Fibroblast of mammary gland (primary cell): ENCODE data around the gene NEGR1.

Experiments
- DNase-seq: peaks from one replicate; pipeline ENCODE4 v3.0.0-alpha.2; 2010; ENCODE audit warnings: low read depth
- H3K4me3 ChIP-seq: 2 replicates; pipeline ENCODE4 v1.5.1; 2011; ENCODE audit warnings: low read depth, mild to moderate bottlenecking, low read length, moderate library complexity; ENCODE audit not compliant: control insufficient read depth
- TF ChIP-seq, protein P1 (sequence below): conservative IDR thresholded peaks from 2 replicates; pipeline ENCODE4 v1.5.1; 2011; ENCODE audit warnings: low read depth, low read length, inconsistent platforms; ENCODE audit not compliant: control insufficient read depth, insufficient read depth

NEGR1 gene

DNA sequence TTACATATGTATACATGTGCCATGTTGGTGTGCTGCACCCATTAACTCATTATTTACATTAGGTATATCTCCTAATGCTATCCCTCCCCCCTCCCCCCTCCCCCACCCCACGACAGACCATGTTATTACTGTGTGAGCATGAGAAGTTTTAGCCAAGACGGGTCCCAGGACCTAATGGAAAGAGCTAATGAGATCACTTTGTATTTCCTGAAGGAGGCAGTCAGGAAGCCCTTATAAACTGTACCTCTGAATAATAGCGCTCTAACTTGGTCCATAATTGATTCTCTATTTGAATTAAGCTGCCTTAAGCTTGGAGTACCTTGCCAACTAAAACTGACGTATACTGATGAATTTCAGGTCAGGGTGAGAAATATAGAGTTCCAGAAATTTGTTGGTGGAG, 4.1 kb upstream of the NEGR1 start:
- TF ChIP-seq, protein P1, sequence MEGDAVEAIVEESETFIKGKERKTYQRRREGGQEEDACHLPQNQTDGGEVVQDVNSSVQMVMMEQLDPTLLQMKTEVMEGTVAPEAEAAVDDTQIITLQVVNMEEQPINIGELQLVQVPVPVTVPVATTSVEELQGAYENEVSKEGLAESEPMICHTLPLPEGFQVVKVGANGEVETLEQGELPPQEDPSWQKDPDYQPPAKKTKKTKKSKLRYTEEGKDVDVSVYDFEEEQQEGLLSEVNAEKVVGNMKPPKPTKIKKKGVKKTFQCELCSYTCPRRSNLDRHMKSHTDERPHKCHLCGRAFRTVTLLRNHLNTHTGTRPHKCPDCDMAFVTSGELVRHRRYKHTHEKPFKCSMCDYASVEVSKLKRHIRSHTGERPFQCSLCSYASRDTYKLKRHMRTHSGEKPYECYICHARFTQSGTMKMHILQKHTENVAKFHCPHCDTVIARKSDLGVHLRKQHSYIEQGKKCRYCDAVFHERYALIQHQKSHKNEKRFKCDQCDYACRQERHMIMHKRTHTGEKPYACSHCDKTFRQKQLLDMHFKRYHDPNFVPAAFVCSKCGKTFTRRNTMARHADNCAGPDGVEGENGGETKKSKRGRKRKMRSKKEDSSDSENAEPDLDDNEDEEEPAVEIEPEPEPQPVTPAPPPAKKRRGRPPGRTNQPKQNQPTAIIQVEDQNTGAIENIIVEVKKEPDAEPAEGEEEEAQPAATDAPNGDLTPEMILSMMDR, result no peak
- H3K4me3 ChIP-seq, result no peak overlapping the region
- no peak for DNase-seq

DNA sequence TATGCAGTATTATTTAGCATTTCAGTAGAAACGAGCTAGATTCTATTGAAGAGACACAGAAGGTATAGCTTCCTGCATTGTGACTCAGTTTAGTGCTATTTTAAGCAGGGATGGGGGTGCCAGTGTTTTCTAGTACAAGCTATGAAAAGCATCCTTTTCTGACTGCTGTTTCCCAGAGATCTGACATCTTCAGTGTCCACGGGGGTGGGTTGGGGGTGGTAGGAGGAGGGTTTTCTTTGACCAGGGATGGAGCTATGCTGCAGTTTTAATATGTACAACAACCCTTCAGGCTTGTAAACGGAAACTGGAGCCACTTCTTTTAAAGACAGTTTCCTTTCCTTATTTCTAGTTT, 2.7 kb upstream of the NEGR1 start:
- TF ChIP-seq, protein P1, result no peak
- no peak for DNase-seq
- H3K4me3 ChIP-seq, result peak overlapping the region; percentile 86

DNA sequence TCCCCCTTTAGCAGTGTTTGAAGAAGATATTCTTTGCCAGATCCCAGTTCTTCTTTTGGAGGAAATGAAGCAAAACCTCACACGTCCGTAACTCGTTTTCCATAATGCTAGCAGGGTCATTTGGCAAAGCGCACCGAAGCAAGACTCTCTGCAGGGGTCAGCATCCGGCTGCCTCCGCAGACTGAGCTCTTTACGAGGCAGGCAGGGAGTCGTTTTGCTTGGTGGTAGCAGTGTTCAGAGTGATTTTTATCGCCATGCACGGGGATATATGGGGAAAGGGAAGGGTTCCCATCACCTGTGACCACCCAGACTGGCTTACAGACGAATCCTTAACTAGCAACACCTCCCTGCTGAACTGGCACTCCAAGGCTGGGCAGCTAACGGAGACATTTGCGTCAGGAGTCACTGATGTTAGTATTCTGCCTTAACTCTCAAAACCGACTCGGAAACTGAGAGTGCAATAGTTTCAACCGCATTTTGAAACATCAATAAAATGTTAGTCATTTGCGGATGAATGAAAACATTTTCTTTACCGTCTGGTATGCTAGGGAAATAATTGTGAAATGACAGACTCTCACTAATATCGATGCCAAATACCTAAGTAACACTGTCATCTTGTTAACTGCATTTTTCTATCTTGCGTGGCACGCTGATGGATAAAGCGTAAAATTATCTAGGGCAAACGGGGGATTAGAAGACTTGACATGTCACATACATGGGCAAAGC, 2.2 kb upstream of the NEGR1 start:
- TF ChIP-seq, protein P1, result no peak
- peak; percentile 95 for DNase-seq
- H3K4me3 ChIP-seq, result peak overlapping the region; percentile 86

DNA sequence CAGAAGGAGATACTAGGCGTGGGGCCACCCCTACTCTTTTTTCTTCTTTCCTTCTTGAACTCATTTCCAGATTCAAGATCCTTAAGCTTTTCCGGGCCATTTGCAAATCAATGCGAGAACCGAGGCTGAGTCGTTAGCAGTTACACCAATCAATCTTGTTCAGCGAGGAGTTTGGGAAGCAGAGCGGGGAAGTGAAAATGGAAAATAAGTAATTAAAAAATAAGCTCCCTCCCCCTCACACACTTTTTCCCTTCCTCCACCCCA, 1.7 kb upstream of the NEGR1 start:
- H3K4me3 ChIP-seq, result peak overlapping the region; percentile 86
- peak; percentile 48 for DNase-seq
- TF ChIP-seq, protein P1, result no peak

DNA sequence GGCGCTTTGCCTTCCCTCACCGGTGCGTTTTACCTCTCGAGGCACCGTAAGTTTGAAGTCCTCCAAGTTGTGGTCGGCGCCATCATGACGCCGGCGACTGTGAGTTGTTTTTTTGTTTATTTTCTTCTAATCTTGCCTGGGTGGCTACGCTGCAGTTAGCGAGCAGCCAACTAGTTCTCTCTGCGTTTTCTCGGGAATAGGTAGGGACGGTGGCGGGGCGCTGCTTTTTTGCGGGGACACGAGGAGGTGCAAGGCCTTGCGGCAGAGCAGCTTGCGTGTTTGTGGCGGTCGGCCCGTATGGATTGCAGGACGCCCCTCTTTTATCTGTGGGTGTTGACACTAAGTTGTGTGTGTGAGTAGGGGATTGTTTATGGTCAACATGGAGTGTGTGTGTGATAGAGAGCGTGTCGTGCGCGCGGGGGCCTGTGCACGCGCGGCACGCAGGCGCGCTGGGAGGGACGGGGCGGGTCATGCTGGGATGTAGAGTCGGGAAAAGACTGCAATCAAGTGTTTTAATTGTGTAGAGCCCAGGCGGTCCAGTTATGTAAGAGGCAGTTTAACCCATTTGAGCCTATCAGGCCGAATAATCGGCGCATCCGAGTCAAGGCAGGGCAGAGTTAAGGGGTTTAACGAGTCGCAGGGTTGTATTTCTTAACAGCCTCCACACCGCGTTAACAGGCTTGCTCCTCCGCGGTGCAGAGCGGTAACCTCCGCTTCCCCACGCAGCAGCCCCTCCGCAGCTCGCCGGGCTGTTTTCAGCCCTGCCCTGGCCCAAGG, 1.2 kb upstream of the NEGR1 start:
- peak; percentile 61 for DNase-seq
- TF ChIP-seq, protein P1, result no peak
- H3K4me3 ChIP-seq, result peak overlapping the region; percentile 86

DNA sequence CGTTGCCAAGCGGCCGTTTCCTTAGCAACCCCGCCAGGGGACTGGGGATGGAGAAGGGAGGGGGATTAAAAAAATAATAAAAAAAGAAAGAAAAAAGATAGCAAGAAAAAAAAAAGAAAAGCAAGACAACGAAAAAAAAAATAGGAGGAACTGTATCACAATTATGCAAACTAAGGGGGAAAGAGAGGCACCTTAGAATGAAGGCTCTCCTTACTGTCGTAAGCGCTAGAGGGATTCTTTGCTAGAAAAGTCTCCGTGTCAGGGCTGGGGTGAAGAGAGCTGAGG, 625 bp upstream of the NEGR1 start:
- DNase-seq, result no peak
- TF ChIP-seq, protein P1, result no peak
- H3K4me3 ChIP-seq, result peak overlapping the region; percentile 86
